Activated CD4-positive, alpha-beta T cell treated with anti-CD3 and anti-CD28 coated beads, Interleukin-2, amount 10 ng/mL, durations not matched to agents 7 days and 5 days (primary cell): ENCODE data around the gene KCNN3. TPM values are rescaled to one million over a fixed set of nuclear protein-coding genes. Genes with fewer than 3 reads are reported as not detected.
A peak's percentile ranks its signal among the peaks of the same experiment; 100 is the strongest.
"Not testable (repeated sequence)": the region's sequence is repeated elsewhere in the genome, so short reads cannot be mapped to it uniquely, and the experiment has no call there.

ENCODE experiments used
- CTCF ChIA-PET: fragments of 350-600 bp; sonication (Branson Sonifier 250); formaldehyde crosslinking; loops from one replicate; lab custom pipeline; 2021; ENCODE audit warnings: antibody characterized with exemption; lab: Charles Lee
- POLR2A ChIA-PET: fragments of 350-600 bp; sonication (Branson Sonifier 250); formaldehyde crosslinking; loops from one replicate; lab custom pipeline; 2021; ENCODE audit warnings: antibody characterized with exemption; lab: Charles Lee
- DNase-seq: peaks from one replicate; pipeline ENCODE4 v3.0.0-alpha.2; 2020
- H3K27ac Mint-ChIP-seq: one replicate; pipeline ENCODE4 v1.8.0; 2021; ENCODE audit warnings: mild to moderate bottlenecking, moderate library complexity, mixed read lengths
- H3K27me3 Mint-ChIP-seq: one replicate; pipeline ENCODE4 v1.8.0; 2021; ENCODE audit warnings: mixed read lengths
- H3K36me3 Mint-ChIP-seq: one replicate; pipeline ENCODE4 v1.8.0; 2021; ENCODE audit warnings: low read depth, mixed read lengths
- H3K4me1 Mint-ChIP-seq: one replicate; pipeline ENCODE4 v1.8.0; 2021; ENCODE audit warnings: mixed read lengths
- H3K4me3 Mint-ChIP-seq: one replicate; pipeline ENCODE4 v1.8.0; 2021; ENCODE audit warnings: mild to moderate bottlenecking, moderate library complexity, mixed read lengths
- H3K9me3 Mint-ChIP-seq: one replicate; pipeline ENCODE4 v1.8.0; 2021; ENCODE audit warnings: mixed read lengths
- total RNA-seq, 2 experiments: library from RNA; stranded (reverse); gene quantifications; one replicate each; pipeline ENCODE4 v1.2.3, GENCODE V29; 2021

The KCNN3 gene
- total RNA-seq, 2 experiments from 2014 or later: 0.17 TPM; not detected in 1

- POLR2A ChIA-PET: no interaction called here
- no peak for DNase-seq
- H3K27me3 Mint-ChIP-seq: peaks cover 15% of the 10 kb centered on the region
- H3K4me1 Mint-ChIP-seq: no peaks in the 10 kb centered on the region
- CTCF ChIA-PET: no interaction called here
- no peaks in the 10 kb centered on the region for H3K9me3 Mint-ChIP-seq
- H3K27ac Mint-ChIP-seq: no peak overlapping the region
- no peak overlapping the region for H3K4me3 Mint-ChIP-seq
- H3K36me3 Mint-ChIP-seq: no peaks in the 10 kb centered on the region
These were observed 173.6 kb downstream of the KCNN3 start for GRCh38 chr1:154696456-154696855.

- ChIA-PET CTCF (no interaction called here), POLR2A (no interaction called here)
- DNase-seq: no peak
- Mint-ChIP-seq H3K9me3 (no peaks in the 10 kb centered on the region), H3K36me3 (no peaks in the 10 kb centered on the region), H3K4me3 (no peak overlapping the region), H3K27me3 (peaks cover 15% of the 10 kb centered on the region), H3K27ac (no peak overlapping the region), H3K4me1 (no peaks in the 10 kb centered on the region)
These were observed 174.1 kb downstream of the KCNN3 start for GRCh38 chr1:154695985-154696384.

- Mint-ChIP-seq H3K36me3 (no peaks in the 10 kb centered on the region), H3K9me3 (no peaks in the 10 kb centered on the region), H3K4me1 (no peaks in the 10 kb centered on the region), H3K27me3 (peaks cover 15% of the 10 kb centered on the region), H3K4me3 (no peak overlapping the region), H3K27ac (no peak overlapping the region)
- ChIA-PET POLR2A (no interaction called here), CTCF (no interaction called here)
- no peak for DNase-seq
These were observed 175.1 kb downstream of the KCNN3 start for GRCh38 chr1:154694995-154695394.

DNA sequence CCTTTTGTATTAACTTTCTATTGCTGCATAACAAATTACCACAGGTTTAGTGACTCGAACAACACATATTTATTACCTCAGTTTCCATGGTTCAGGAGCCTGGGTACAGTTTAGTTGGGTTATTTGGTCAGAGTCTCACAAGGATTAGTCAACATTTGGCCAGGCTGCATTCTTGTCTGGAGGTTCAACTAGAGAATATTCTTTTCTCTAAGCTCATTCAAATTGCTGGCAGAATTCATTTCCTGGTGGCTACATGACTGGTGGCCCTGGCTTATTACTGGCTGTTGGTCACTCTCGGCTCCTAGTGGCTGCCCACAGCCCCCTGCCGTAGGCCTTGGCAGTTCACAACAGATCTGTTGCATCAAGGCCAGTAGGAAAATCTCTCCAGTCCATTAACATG lies 181.0 kb downstream of the KCNN3 start:
- H3K4me3 Mint-ChIP-seq: no peak overlapping the region
- no peaks in the 10 kb centered on the region for H3K9me3 Mint-ChIP-seq
- H3K27ac Mint-ChIP-seq: no peak overlapping the region
- DNase-seq: no peak
- ChIA-PET CTCF (interaction anchor here (0.6 kb wide), 1 partner anchor 494 kb away, joined by 3 read pairs; no protein-coding TSS in a partner anchor), POLR2A (no interaction called here)
- H3K4me1 Mint-ChIP-seq: no peaks in the 10 kb centered on the region
- no peaks in the 10 kb centered on the region for H3K36me3 Mint-ChIP-seq
- H3K27me3 Mint-ChIP-seq: peaks cover 17% of the 10 kb centered on the region

GRCh38 chr1:154686507-154686906 lies 183.6 kb downstream of the KCNN3 start:
- no peaks in the 10 kb centered on the region for H3K9me3 Mint-ChIP-seq
- CTCF ChIA-PET: interaction anchor here (0.6 to 1.1 kb wide), 3 partner anchors 14 to 316 kb away, joined by 3 to 5 read pairs (median 3); no protein-coding TSS in a partner anchor
- no peaks in the 10 kb centered on the region for H3K4me1 Mint-ChIP-seq
- H3K36me3 Mint-ChIP-seq: no peaks in the 10 kb centered on the region
- H3K27ac Mint-ChIP-seq: no peak overlapping the region
- POLR2A ChIA-PET: no interaction called here
- H3K27me3 Mint-ChIP-seq: peaks cover 13% of the 10 kb centered on the region
- DNase-seq: no peak
- H3K4me3 Mint-ChIP-seq: no peak overlapping the region

GRCh38 chr1:154683820-154684219 lies 186.3 kb downstream of the KCNN3 start:
- peaks cover 1% of the 10 kb centered on the region for H3K4me1 Mint-ChIP-seq
- DNase-seq: no peak
- peaks cover 13% of the 10 kb centered on the region for H3K27me3 Mint-ChIP-seq
- H3K27ac Mint-ChIP-seq: no peak overlapping the region
- H3K4me3 Mint-ChIP-seq: no peak overlapping the region
- no peaks in the 10 kb centered on the region for H3K36me3 Mint-ChIP-seq
- H3K9me3 Mint-ChIP-seq: no peaks in the 10 kb centered on the region
- POLR2A ChIA-PET: no interaction called here
- CTCF ChIA-PET: interaction anchor here (0.9 to 1.7 kb wide), 2 partner anchors 20 to 185 kb away, joined by 3 read pairs; no protein-coding TSS in a partner anchor

- no peaks in the 10 kb centered on the region for H3K9me3 Mint-ChIP-seq
- POLR2A ChIA-PET: no interaction called here
- DNase-seq: no peak
- H3K27ac Mint-ChIP-seq: no peak overlapping the region
- no peaks in the 10 kb centered on the region for H3K36me3 Mint-ChIP-seq
- H3K4me3 Mint-ChIP-seq: no peak overlapping the region
- CTCF ChIA-PET: interaction anchor here (1.2 kb wide), 1 partner anchor 188 kb away, joined by 3 read pairs; the partner anchor contains the start of gene KCNN3
- peaks cover 1% of the 10 kb centered on the region for H3K4me1 Mint-ChIP-seq
- peaks cover 7% of the 10 kb centered on the region for H3K27me3 Mint-ChIP-seq
These were observed 187.8 kb downstream of the KCNN3 start for GRCh38 chr1:154682254-154682653.

GRCh38 chr1:154677844-154678243 lies 192.2 kb downstream of the KCNN3 start:
- H3K9me3 Mint-ChIP-seq, POLR2A ChIA-PET, CTCF ChIA-PET: not testable (repeated sequence)

DNA sequence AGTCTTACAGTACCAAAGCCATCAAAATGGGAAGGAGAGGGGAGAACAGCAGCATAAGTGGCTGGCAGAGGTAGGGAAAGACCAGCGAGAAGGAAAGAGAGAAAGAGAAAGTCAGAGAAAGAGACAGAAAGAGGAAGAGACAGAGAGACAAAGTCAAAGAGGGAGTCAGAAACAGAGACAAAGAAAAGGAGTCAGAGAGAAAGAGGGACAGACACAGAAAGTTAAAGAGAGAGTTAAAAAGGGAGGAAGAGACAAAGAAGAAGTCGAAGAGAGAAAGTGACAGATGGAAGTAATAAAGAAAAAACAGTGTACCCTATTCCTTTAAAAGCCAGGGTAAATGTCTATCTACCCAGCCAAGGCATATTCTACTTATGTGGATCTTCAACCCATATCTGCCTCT lies 193.2 kb downstream of the KCNN3 start:
- DNase-seq, POLR2A ChIA-PET, H3K4me1 Mint-ChIP-seq, H3K4me3 Mint-ChIP-seq, H3K27ac Mint-ChIP-seq, H3K36me3 Mint-ChIP-seq, CTCF ChIA-PET, H3K27me3 Mint-ChIP-seq, H3K9me3 Mint-ChIP-seq: not testable (repeated sequence)

More at GRCh38 chr1:154677844-154678243, 192.2 kb downstream of the KCNN3 start:
- not testable (repeated sequence) for H3K4me1 Mint-ChIP-seq, H3K27me3 Mint-ChIP-seq, H3K27ac Mint-ChIP-seq, H3K4me3 Mint-ChIP-seq, H3K36me3 Mint-ChIP-seq, DNase-seq

GRCh38 chr1:154674456-154674855 lies 195.6 kb downstream of the KCNN3 start:
- H3K27ac Mint-ChIP-seq, H3K9me3 Mint-ChIP-seq, CTCF ChIA-PET, DNase-seq, H3K27me3 Mint-ChIP-seq, H3K36me3 Mint-ChIP-seq, H3K4me3 Mint-ChIP-seq, POLR2A ChIA-PET: not testable (repeated sequence)
- H3K4me1 Mint-ChIP-seq: peaks cover 18% of the 10 kb centered on the region

DNA sequence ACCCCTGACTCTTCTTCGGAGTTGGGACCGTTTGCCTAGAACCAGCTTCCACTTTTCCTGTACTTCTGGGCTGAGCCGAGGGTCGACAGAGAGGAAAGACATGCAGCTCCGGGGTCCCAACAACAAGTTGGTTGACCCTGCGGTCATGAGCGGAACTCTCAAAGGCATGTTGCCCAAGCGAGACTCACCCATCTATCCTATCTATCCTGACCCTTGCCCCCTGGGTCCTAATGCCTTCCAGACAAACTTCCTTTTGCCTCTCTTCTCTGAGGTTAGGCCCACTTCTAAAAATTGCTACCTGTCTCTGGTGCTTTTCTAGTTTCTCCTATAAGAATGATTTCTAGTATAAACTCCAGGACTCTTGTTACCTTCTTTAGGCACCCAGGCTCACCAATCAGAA lies 197.8 kb downstream of the KCNN3 start:
- H3K9me3 Mint-ChIP-seq, H3K27ac Mint-ChIP-seq, POLR2A ChIA-PET, H3K27me3 Mint-ChIP-seq, DNase-seq, H3K4me3 Mint-ChIP-seq, H3K36me3 Mint-ChIP-seq: not testable (repeated sequence)
- peaks cover 17% of the 10 kb centered on the region for H3K4me1 Mint-ChIP-seq
- CTCF ChIA-PET: interaction anchor here (2.2 kb wide), 1 partner anchor 206 kb away, joined by 4 read pairs; no protein-coding TSS in a partner anchor

DNA sequence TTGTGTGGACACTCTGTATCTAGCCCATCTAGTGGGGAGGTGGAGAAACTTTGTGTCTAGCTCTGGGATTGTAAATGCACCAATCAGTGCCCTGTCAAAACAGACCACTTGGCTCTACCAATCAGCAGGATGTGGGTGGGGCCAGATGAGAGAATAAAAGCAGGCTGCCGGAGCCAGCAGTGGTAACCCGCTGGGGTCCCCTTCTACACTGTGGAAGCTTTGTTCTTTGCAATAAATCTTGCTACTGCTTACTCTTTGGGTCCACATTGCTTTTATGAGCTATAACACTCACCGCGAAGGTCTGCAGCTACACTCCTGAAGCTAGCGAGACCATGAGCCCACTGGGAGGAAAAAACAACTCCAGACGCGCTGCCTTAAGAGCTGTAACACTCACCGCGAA lies 198.7 kb downstream of the KCNN3 start:
- not testable (repeated sequence) for H3K9me3 Mint-ChIP-seq, H3K27me3 Mint-ChIP-seq, H3K4me3 Mint-ChIP-seq, H3K36me3 Mint-ChIP-seq, DNase-seq
- POLR2A ChIA-PET: interaction anchor here (0.7 kb wide), 1 partner anchor 49 kb away, joined by 3 read pairs; no protein-coding TSS in a partner anchor
- peaks cover 15% of the 10 kb centered on the region for H3K4me1 Mint-ChIP-seq
- peak overlapping the region; percentile 71 for H3K27ac Mint-ChIP-seq
- CTCF ChIA-PET: interaction anchor here (0.7 to 2.2 kb wide), 3 partner anchors 8 to 346 kb away, joined by 3 to 4 read pairs (median 3); no protein-coding TSS in a partner anchor

GRCh38 chr1:154670310-154671270 lies 199.5 kb downstream of the KCNN3 start:
- H3K36me3 Mint-ChIP-seq, POLR2A ChIA-PET, DNase-seq, H3K4me3 Mint-ChIP-seq, H3K9me3 Mint-ChIP-seq, H3K27ac Mint-ChIP-seq, H3K27me3 Mint-ChIP-seq: not testable (repeated sequence)
- peaks cover 15% of the 10 kb centered on the region for H3K4me1 Mint-ChIP-seq
- CTCF ChIA-PET: interaction anchor here (0.7 to 2.4 kb wide), 24 partner anchors 10 to 347 kb away, joined by 3 to 14 read pairs (median 4); partner anchors contain the start of gene PBXIP1
